Esophagus (tissue), 2 donors: ENCODE data around the gene S100P. TPM values are rescaled to one million over a fixed set of nuclear protein-coding genes. Genes with fewer than 3 reads are reported as not detected.

Source experiments
- H3K27ac ChIP-seq, 2 donors: one replicate each; pipeline ENCODE4 v1.5.1; 2013; ENCODE audit warnings: low read depth in 2 of 2, mild to moderate bottlenecking in 2 of 2, inconsistent platforms in 1 of 2, low read length in 1 of 2, moderate library complexity in 1 of 2
- H3K27me3 ChIP-seq, 2 donors: one replicate each; pipeline ENCODE4 v1.6.1; 2013; ENCODE audit warnings: low read length in 2 of 2, control low read depth in 1 of 2, mild to moderate bottlenecking in 1 of 2; ENCODE audit not compliant: insufficient read depth in 2 of 2, control insufficient read depth in 1 of 2
- H3K36me3 ChIP-seq, 2 donors: one replicate each; pipeline ENCODE4 v1.6.1; 2013; ENCODE audit warnings: low read length in 1 of 2; ENCODE audit not compliant: control insufficient read depth in 2 of 2, insufficient read depth in 2 of 2
- H3K4me1 ChIP-seq, 2 donors: one replicate each; pipeline ENCODE4 v1.6.1; 2013; ENCODE audit warnings: low read length in 1 of 2; ENCODE audit not compliant: control insufficient read depth in 2 of 2, insufficient read depth in 2 of 2
- H3K4me3 ChIP-seq, 2 donors: one replicate each; pipeline ENCODE4 v1.5.1; 2013; ENCODE audit warnings: low read length in 2 of 2, mild to moderate bottlenecking in 2 of 2, low read depth in 1 of 2, moderate library complexity in 1 of 2
- H3K9me3 ChIP-seq, 2 donors: one replicate each; pipeline ENCODE4 v1.6.1; 2013; ENCODE audit warnings: mild to moderate bottlenecking in 2 of 2, low read depth in 1 of 2, low read length in 1 of 2, moderate library complexity in 1 of 2; ENCODE audit not compliant: control insufficient read depth in 2 of 2, insufficient read depth in 1 of 2
- WGBS, 2 donors: extraction: QIAGEN DNeasy Blood & Tissue Kit; methylation state at CpG; one replicate each; pipeline ENCODE4 v1.1.7; 2013; 5-methylcytosine and 5-hydroxymethylcytosine counted together
- polyA plus RNA-seq, 2 donors: library from polyadenylated mRNA; stranded (reverse); fragments of 200-250 nt; gene quantifications; one replicate each; pipeline ENCODE4 v1.2.3, GENCODE V29; 2013
- donor health status: healthy with polysubstance abuse.
- donor health status: Bipolar disorder and iron deficiency.

S100P gene
- polyA plus RNA-seq, 2 donors: 60.0 to 290 TPM

DNA sequence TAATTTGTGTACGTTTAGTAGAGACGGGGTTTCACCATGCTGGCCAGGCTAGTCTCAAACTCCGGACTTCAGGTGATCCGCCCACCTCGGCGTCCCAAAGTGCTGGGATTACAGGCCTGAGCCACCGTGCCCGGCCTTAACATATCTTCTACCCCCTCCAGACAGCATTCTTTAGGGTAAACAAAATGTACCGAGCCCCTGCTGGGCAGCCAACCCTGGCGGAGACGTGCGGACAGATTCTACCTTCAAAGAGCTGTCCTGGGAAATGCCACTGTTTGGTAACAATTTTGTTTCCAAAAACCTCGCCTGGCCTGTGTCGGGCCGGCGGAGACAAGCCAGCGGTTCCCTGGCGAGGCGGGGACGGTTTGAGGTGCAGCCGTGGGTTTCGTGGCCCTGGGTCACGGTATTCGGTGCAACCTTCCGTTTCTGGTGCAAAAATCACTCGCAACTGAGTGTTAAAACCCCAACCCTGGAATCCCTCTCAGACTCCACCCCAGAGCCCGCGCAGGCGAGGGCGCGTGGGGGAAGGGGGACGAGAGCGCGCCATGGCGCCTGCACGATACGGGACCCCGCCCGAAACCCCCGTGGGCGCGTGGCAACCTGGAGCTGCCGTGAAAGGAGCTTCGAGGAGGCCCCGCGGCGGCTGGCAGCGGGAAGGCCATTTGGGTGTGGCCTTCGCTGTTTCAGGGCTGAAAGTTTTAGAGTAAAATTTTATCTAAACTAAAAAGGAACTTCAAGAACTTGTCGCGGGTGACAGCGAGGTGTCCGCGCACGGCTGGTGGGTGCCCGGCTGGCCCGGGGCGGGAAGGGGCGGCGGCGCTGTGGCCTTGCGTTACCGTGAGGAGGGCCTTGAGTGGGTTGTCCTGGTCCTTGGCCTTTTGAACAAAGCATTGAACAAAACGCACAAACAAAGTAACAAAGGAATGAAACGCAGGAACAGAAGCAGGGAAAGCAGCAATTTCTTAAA is 36.2 kb upstream of the S100P start:
- H3K27ac ChIP-seq: no peak overlapping the region
- 79 to 88% methylated on average over 65 of the region's 65 CpGs for WGBS, 2 donors
- H3K27me3 ChIP-seq: no peaks in the 10 kb centered on the region
- H3K9me3 ChIP-seq: no peaks in the 10 kb centered on the region
- H3K4me3 ChIP-seq: no peak overlapping the region
- no peaks in the 10 kb centered on the region for H3K4me1 ChIP-seq
- H3K36me3 ChIP-seq: no peaks in the 10 kb centered on the region

DNA sequence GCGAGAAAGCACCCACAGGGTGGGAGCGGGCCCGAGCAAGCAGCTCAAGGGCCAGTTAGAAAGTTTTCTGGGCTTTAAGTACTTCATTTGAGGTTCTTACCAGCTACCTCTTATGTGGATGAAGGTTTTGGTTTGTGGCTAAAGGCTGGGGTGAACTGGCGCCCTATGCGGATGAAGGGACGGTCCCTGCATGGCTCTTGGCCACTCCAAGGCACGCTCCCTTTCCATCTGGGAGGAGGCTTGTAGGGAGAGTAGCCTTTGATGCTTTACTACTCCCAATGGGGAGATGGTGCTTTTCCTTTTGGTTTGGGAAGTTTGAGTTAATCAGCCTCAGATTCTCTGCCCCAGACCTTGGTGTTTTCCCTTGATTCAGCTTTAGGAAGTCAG is 35.5 kb upstream of the S100P start:
- no peaks in the 10 kb centered on the region for H3K36me3 ChIP-seq
- no peak overlapping the region for H3K4me3 ChIP-seq
- no peaks in the 10 kb centered on the region for H3K9me3 ChIP-seq
- H3K4me1 ChIP-seq: no peaks in the 10 kb centered on the region
- H3K27me3 ChIP-seq: no peaks in the 10 kb centered on the region
- 87 to 91% methylated on average over 7 of the region's 7 CpGs for WGBS, 2 donors
- H3K27ac ChIP-seq: peak overlapping the region; percentile 42 to 55

GRCh38 chr4:6658597-6659075 is 35.0 kb upstream of the S100P start:
- H3K4me1 ChIP-seq: no peaks in the 10 kb centered on the region
- H3K27me3 ChIP-seq: no peaks in the 10 kb centered on the region
- H3K27ac ChIP-seq: peak overlapping the region; percentile 42 to 55
- 4 to 6% methylated on average over 46 to 52 of the region's 52 CpGs for WGBS, 2 donors
- peak overlapping the region in 1 of 2 donors; percentile 32 for H3K4me3 ChIP-seq
- H3K36me3 ChIP-seq: no peaks in the 10 kb centered on the region
- H3K9me3 ChIP-seq: no peaks in the 10 kb centered on the region

DNA sequence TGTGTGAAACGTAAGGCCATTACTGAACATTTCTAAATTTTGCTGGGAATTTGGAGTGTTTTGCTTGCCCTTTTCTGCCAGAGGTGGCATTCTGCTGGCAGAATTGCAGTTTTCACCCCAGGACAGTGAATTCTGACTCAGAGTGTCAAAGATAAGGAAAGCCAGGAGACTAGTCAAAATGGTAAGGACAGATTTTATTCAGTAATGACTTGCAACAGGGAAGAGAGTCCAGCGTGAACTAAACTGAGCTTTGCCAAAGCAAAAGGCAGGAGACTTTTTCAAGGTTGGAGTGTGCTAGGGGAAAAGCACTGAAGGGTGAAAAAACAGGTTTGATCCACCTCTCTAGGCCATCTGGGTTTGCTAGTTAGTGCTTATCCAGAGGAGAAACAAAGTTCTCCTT is 33.8 kb upstream of the S100P start:
- WGBS, 2 donors: 86 to 89% methylated on average over 2 of the region's 2 CpGs
- no peak overlapping the region for H3K27ac ChIP-seq
- no peaks in the 10 kb centered on the region for H3K36me3 ChIP-seq
- H3K4me1 ChIP-seq: peaks cover 3 to 8% of the 10 kb centered on the region in 2 donors
- H3K27me3 ChIP-seq: peaks cover 0 to 4% of the 10 kb centered on the region in 2 donors
- H3K9me3 ChIP-seq: no peaks in the 10 kb centered on the region
- H3K4me3 ChIP-seq: no peak overlapping the region

GRCh38 chr4:6660430-6660829 is 33.2 kb upstream of the S100P start:
- H3K27ac ChIP-seq: no peak overlapping the region
- WGBS, 2 donors: 95 to 96% methylated on average over 3 of the region's 3 CpGs
- H3K4me1 ChIP-seq: peaks cover 3 to 9% of the 10 kb centered on the region in 2 donors
- H3K4me3 ChIP-seq: no peak overlapping the region
- H3K36me3 ChIP-seq: no peaks in the 10 kb centered on the region
- H3K27me3 ChIP-seq: peaks cover 0 to 4% of the 10 kb centered on the region in 2 donors
- no peaks in the 10 kb centered on the region for H3K9me3 ChIP-seq

DNA sequence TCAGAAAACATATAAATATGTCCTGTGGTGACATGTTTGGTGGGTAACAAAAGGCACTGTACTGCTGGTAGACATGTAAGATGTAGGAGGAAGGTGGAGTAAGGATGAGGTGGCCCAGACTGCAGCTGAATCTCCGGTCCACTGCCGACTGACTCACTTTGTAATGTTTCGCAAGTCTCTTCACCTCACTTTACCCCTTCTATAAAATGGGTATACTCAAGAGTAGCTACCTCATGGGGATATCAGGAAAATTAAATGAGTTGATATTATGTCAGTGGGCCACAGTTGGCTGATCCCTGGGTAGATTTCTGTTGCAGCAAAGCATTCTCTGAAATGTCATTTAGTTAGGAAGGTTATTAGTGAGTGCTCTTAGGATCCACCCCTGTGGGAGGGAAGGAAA is 31.1 kb upstream of the S100P start:
- 90 to 93% methylated on average over 3 of the region's 3 CpGs for WGBS, 2 donors

GRCh38 chr4:6663596-6664393 is 29.9 kb upstream of the S100P start:
- Histone ChIP-seq H3K27ac (no peak overlapping the region), H3K9me3 (no peaks in the 10 kb centered on the region), H3K4me3 (peak overlapping the region in 1 of 2 donors; percentile 8), H3K4me1 (peaks cover 3 to 13% of the 10 kb centered on the region in 2 donors), H3K27me3 (peaks cover 0 to 4% of the 10 kb centered on the region in 2 donors), H3K36me3 (no peaks in the 10 kb centered on the region)
- 15% methylated on average over 50 to 55 of the region's 55 CpGs for WGBS, 2 donors

More for the DNA sequence above, 31.1 kb upstream of the S100P start:
- peaks cover 3 to 9% of the 10 kb centered on the region in 2 donors for H3K4me1 ChIP-seq
- no peaks in the 10 kb centered on the region for H3K36me3 ChIP-seq
- H3K27me3 ChIP-seq: peaks cover 0 to 4% of the 10 kb centered on the region in 2 donors
- no peak overlapping the region for H3K4me3 ChIP-seq
- no peak overlapping the region for H3K27ac ChIP-seq
- H3K9me3 ChIP-seq: no peaks in the 10 kb centered on the region

GRCh38 chr4:6665320-6665654 is 28.4 kb upstream of the S100P start:
- Histone ChIP-seq H3K27me3 (peaks cover 0 to 4% of the 10 kb centered on the region in 2 donors), H3K4me3 (no peak overlapping the region), H3K27ac (no peak overlapping the region), H3K9me3 (no peaks in the 10 kb centered on the region), H3K4me1 (peaks cover 3 to 13% of the 10 kb centered on the region in 2 donors), H3K36me3 (no peaks in the 10 kb centered on the region)
- 92 to 97% methylated on average over 9 of the region's 9 CpGs for WGBS, 2 donors

GRCh38 chr4:6668391-6668790 is 25.3 kb upstream of the S100P start:
- 70 to 79% methylated on average over 11 of the region's 11 CpGs for WGBS, 2 donors

More at GRCh38 chr4:6668391-6668790, 25.3 kb upstream of the S100P start:
- H3K9me3 ChIP-seq: no peaks in the 10 kb centered on the region
- H3K36me3 ChIP-seq: no peaks in the 10 kb centered on the region
- peak overlapping the region; percentile 8 to 61 for H3K27ac ChIP-seq
- peaks cover 3 to 13% of the 10 kb centered on the region in 2 donors for H3K4me1 ChIP-seq
- H3K27me3 ChIP-seq: peaks cover 0 to 4% of the 10 kb centered on the region in 2 donors
- H3K4me3 ChIP-seq: no peak overlapping the region
